ENCODE measurements around the gene ANAPC16. TPM values are rescaled to one million over a fixed set of nuclear protein-coding genes. Genes with fewer than 3 reads are reported as not detected.
"Not testable (repeated sequence)": the region's sequence is repeated elsewhere in the genome, so short reads cannot be mapped to it uniquely, and the experiment has no call there.

ANAPC16 gene
- total RNA-seq, 4 donors from 2014 or later, result 57.0 to 83.2 (median 69.3) TPM

- DNase-seq (ENCODE audit: low spot score in 2 of 2), result no peak
- peak overlapping the region; percentile 94 for H3K4me3 ChIP-seq
- TF ChIP-seq EP300 (IDR thresholded peaks at IDR 0.05) (no peak), POLR2A (IDR thresholded peaks at IDR 0.05) (no peak), CTCF (IDR thresholded peaks at IDR 0.05) (no peak), POLR2AphosphoS5 (IDR thresholded peaks at IDR 0.05) (no peak)
- no peaks in the 10 kb centered on the region for H3K9me3 ChIP-seq
- H3K36me3 ChIP-seq, result peaks cover 25% of the 10 kb centered on the region
- 58% methylated on average over 6 of the region's 6 CpGs for WGBS
- peaks cover 33% of the 10 kb centered on the region for H3K4me1 ChIP-seq
- no peaks in the 10 kb centered on the region for H3K27me3 ChIP-seq
- peak overlapping the region; percentile 97 for H3K27ac ChIP-seq
These were observed 60.9 kb downstream of the ANAPC16 start for GRCh38 chr10:72276421-72277339.

- 93% methylated on average over 5 of the region's 5 CpGs for WGBS
- TF ChIP-seq CTCF (IDR thresholded peaks at IDR 0.05), result no peak
- no peak for TF ChIP-seq POLR2AphosphoS5 (IDR thresholded peaks at IDR 0.05)
- no peak for TF ChIP-seq POLR2A (IDR thresholded peaks at IDR 0.05)
- TF ChIP-seq EP300 (IDR thresholded peaks at IDR 0.05), result no peak
- Histone ChIP-seq H3K4me1 (peaks cover 26% of the 10 kb centered on the region), H3K4me3 (peak overlapping the region; percentile 94), H3K27ac (peak overlapping the region; percentile 97), H3K36me3 (peaks cover 25% of the 10 kb centered on the region), H3K9me3 (no peaks in the 10 kb centered on the region), H3K27me3 (no peaks in the 10 kb centered on the region)
- DNase-seq (ENCODE audit: low spot score in 2 of 2), result no peak
These were observed 61.7 kb downstream of the ANAPC16 start for GRCh38 chr10:72277340-72277995.

GRCh38 chr10:72277996-72278667, 62.3 kb downstream of the ANAPC16 start:
- H3K27ac ChIP-seq, result peak overlapping the region; percentile 97
- H3K9me3 ChIP-seq, result no peaks in the 10 kb centered on the region
- WGBS, result 87% methylated on average over 3 of the region's 3 CpGs
- no peak overlapping the region for H3K4me3 ChIP-seq
- TF ChIP-seq CTCF (IDR thresholded peaks at IDR 0.05), result no peak
- H3K27me3 ChIP-seq, result no peaks in the 10 kb centered on the region
- H3K4me1 ChIP-seq, result peaks cover 22% of the 10 kb centered on the region
- no peak for DNase-seq (ENCODE audit: low spot score in 2 of 2)
- H3K36me3 ChIP-seq, result peaks cover 25% of the 10 kb centered on the region

GRCh38 chr10:72278668-72279393, 63.0 kb downstream of the ANAPC16 start:
- Histone ChIP-seq H3K27ac (peak overlapping the region; percentile 97), H3K27me3 (no peaks in the 10 kb centered on the region), H3K4me3 (no peak overlapping the region), H3K9me3 (no peaks in the 10 kb centered on the region), H3K4me1 (peaks cover 22% of the 10 kb centered on the region), H3K36me3 (peaks cover 25% of the 10 kb centered on the region)
- TF ChIP-seq CTCF (IDR thresholded peaks at IDR 0.05) (no peak), POLR2AphosphoS5 (IDR thresholded peaks at IDR 0.05) (no peak), POLR2A (IDR thresholded peaks at IDR 0.05) (no peak), EP300 (IDR thresholded peaks at IDR 0.05) (no peak)
- DNase-seq (ENCODE audit: low spot score in 2 of 2), result no peak
- WGBS, result 94% methylated on average over 5 of the region's 5 CpGs

- not testable (repeated sequence) for H3K27me3 ChIP-seq
- H3K4me1 ChIP-seq, result peaks cover 22% of the 10 kb centered on the region
- WGBS, result 95% methylated on average over 7 of the region's 7 CpGs
These were observed 63.8 kb downstream of the ANAPC16 start for GRCh38 chr10:72279587-72279986.

More at GRCh38 chr10:72279587-72279986, 63.8 kb downstream of the ANAPC16 start:
- peaks cover 20% of the 10 kb centered on the region for H3K36me3 ChIP-seq
- not testable (repeated sequence) for H3K4me3 ChIP-seq; H3K9me3 ChIP-seq; H3K27ac ChIP-seq; DNase-seq (ENCODE audit: low spot score in 2 of 2)
